AG10803 (cell line): ENCODE results near the gene CDC5L.

Source experiments
- DNase-seq: peaks from one replicate; pipeline ENCODE4 v3.0.0; 2010; ENCODE audit warnings: low read depth
- H3K4me3 ChIP-seq: 2 replicates; pipeline ENCODE4 v1.5.1; 2011; ENCODE audit warnings: mild to moderate bottlenecking, low read length, control low read depth
- CTCF ChIP-seq: conservative IDR thresholded peaks from 2 replicates; pipeline ENCODE4 v1.5.1; 2011; ENCODE audit warnings: mild to moderate bottlenecking, low read length, control low read depth, inconsistent platforms

CDC5L gene

GRCh38 chr6:44466955-44467354, 79.4 kb downstream of the CDC5L start:
- H3K4me3 ChIP-seq: no peak overlapping the region
- TF ChIP-seq CTCF: no peak
- DNase-seq: no peak

GRCh38 chr6:44468835-44469234, 81.3 kb downstream of the CDC5L start:
- H3K4me3 ChIP-seq: no peak overlapping the region
- DNase-seq: no peak
- no peak for TF ChIP-seq CTCF

- no peak for TF ChIP-seq CTCF
- no peak overlapping the region for H3K4me3 ChIP-seq
- DNase-seq: no peak
Measured at GRCh38 chr6:44470115-44470464, 82.6 kb downstream of the CDC5L start.

GRCh38 chr6:44470746-44471145, 83.2 kb downstream of the CDC5L start:
- TF ChIP-seq CTCF: no peak
- no peak overlapping the region for H3K4me3 ChIP-seq
- no peak for DNase-seq

- no peak for DNase-seq
- H3K4me3 ChIP-seq: no peak overlapping the region
- TF ChIP-seq CTCF: no peak
Measured at GRCh38 chr6:44471271-44471981, 83.9 kb downstream of the CDC5L start.

- no peak for TF ChIP-seq CTCF
- no peak for DNase-seq
- H3K4me3 ChIP-seq: no peak overlapping the region
Measured at GRCh38 chr6:44472250-44472945, 84.9 kb downstream of the CDC5L start.
